Measurements from ENCODE around the gene ENTPD2. TPM values are rescaled to one million over a fixed set of nuclear protein-coding genes. Genes with fewer than 3 reads are reported as not detected.

ENTPD2 gene
- total RNA-seq, 1 experiment from 2014 or later: 32.5 TPM

- ChIA-PET RAD21 (ENCODE audit: low non-redundant PET in 1 of 2, low total read pairs in 2 of 2, uncharacterized antibody in 2 of 2, unreplicated experiment in 2 of 2) (interaction anchor here (0.9 to 1.9 kb wide), 5 partner anchors 12 to 277 kb away, joined by 3 to 25 read pairs (median 3); partner anchors contain the start of gene LCN8 (in 1 of the 2)), CTCF (interaction anchor here (0.6 to 4.0 kb wide), 33 partner anchors 10 to 251 kb away, joined by 3 to 109 read pairs (median 4); partner anchors contain the start of genes AJM1, C8G, MAN1B1 and NPDC1), POLR2A (interaction anchor here (1.4 kb wide), 1 partner anchor 87 kb away, joined by 9 read pairs; no protein-coding TSS in a partner anchor)
- ATAC-seq (peak; percentile 95), DNase-seq (ENCODE audit: low read depth, low spot score) (peak; percentile 69)
- Histone ChIP-seq H3K9me3 (ENCODE audit: control insufficient read depth in 1 of 2, insufficient read depth in 1 of 2, low read depth in 1 of 2, low read length in 2 of 2) (no peaks in the 10 kb centered on the region), H3K9me2 (ENCODE audit: insufficient read depth) (no peaks in the 10 kb centered on the region), H3K27me3 (ENCODE audit: insufficient read depth, low read length) (no peaks in the 10 kb centered on the region), H3K4me1 (ENCODE audit: control insufficient read depth in 1 of 2, insufficient read depth in 2 of 2, low read length in 2 of 2) (peaks cover 9 to 20% of the 10 kb centered on the region in 2 experiments; a peak in 3 of 4 replicates), H4K20me1 (ENCODE audit: insufficient read depth) (no peaks in the 10 kb centered on the region), H3K9ac (ENCODE audit: low read length) (peak overlapping the region; percentile 27; the same call in 1 of the 2 replicates), H3K79me2 (ENCODE audit: insufficient read depth, low read length) (no peaks in the 10 kb centered on the region), H3K4me3 (replicated peaks in 1 of 2; ENCODE audit: low read depth in 1 of 2, low read length in 2 of 2) (peak overlapping the region in 1 of 2 experiments; percentile 22; a peak in 1 of 4 replicates), H3K36me3 (ENCODE audit: control insufficient read depth in 1 of 2, insufficient read depth in 2 of 2, low read length in 2 of 2) (peaks cover 3 to 7% of the 10 kb centered on the region in 2 experiments; a peak in 2 of 4 replicates), H2AFZ (ENCODE audit: low read depth, low read length, poor library complexity, severe bottlenecking) (no peak overlapping the region), H3K27ac (ENCODE audit: low read depth, low read length) (no peak overlapping the region; the same call in 1 of the 2 replicates), H3K4me2 (ENCODE audit: low read length) (peak overlapping the region; percentile 70)
- intact Hi-C loops (cut with micrococcal nuclease): loop anchor here (1.0 to 5.0 kb wide), 3 partner anchors 87 to 248 kb away; partner anchors contain the start of gene AJM1
- BruUV-seq (replicated peaks): no TSS peak
- no peak for TF ChIP-seq YY1 (IDR thresholded peaks at IDR 0.05; ENCODE audit: extremely low read depth, insufficient replicate concordance, low read depth, low read length)
- no peak for TF ChIP-seq JUND (IDR thresholded peaks at IDR 0.05)
- TF ChIP-seq EZH2phosphoT487 (IDR thresholded peaks at IDR 0.05; ENCODE audit: borderline replicate concordance): no peak
- TF ChIP-seq SIN3A (IDR thresholded peaks at IDR 0.05; ENCODE audit: low read depth): no peak
- TF ChIP-seq ATF3 (IDR thresholded peaks at IDR 0.05): no peak
- TF ChIP-seq POLR2AphosphoS5 (IDR thresholded peaks at IDR 0.05; ENCODE audit: low read depth, low read length): peak; percentile 27
- peak in 2 of 3 experiments; percentile 85 to 96; a peak in 4 of 6 replicates for TF ChIP-seq CTCF (IDR thresholded peaks at IDR 0.05 in 2 of 3, conservative IDR thresholded peaks at IDR 0.05 in 1 of 3; ENCODE audit: borderline replicate concordance in 1 of 3, insufficient read depth in 1 of 3, low read depth in 2 of 3, low read length in 2 of 3)
- TF ChIP-seq ELF1 (IDR thresholded peaks at IDR 0.05; ENCODE audit: borderline replicate concordance, low read depth): no peak
- TF ChIP-seq FOSL1 (IDR thresholded peaks at IDR 0.05; ENCODE audit: low read depth): no peak
- TF ChIP-seq EZH2 (IDR thresholded peaks at IDR 0.05): no peak
- TF ChIP-seq REST (IDR thresholded peaks at IDR 0.05; ENCODE audit: low read depth): no peak
- TF ChIP-seq CEBPB (IDR thresholded peaks at IDR 0.05; ENCODE audit: low read depth): no peak
- TF ChIP-seq TCF7L2 (IDR thresholded peaks at IDR 0.05; ENCODE audit: borderline replicate concordance, extremely low read depth, insufficient read depth, insufficient read length): peak; percentile 0
- no peak for TF ChIP-seq SRF (IDR thresholded peaks at IDR 0.05; ENCODE audit: low read depth)
- no peak for TF ChIP-seq ZFX (IDR thresholded peaks at IDR 0.05)
- TF ChIP-seq SP1 (IDR thresholded peaks at IDR 0.05; ENCODE audit: low read depth): no peak
- no peak for TF ChIP-seq CBX3 (IDR thresholded peaks at IDR 0.05; ENCODE audit: low read depth)
- TF ChIP-seq EGR1 (IDR thresholded peaks at IDR 0.05; ENCODE audit: low read depth): no peak
These were observed 19.0 kb downstream of the ENTPD2 start for GRCh38 chr9:137034709-137035506.

Data from HCT116 (cell line).